Trophoblast cell (in vitro differentiated cells and primary cell): ENCODE data around the gene PCDHGB4.

ENCODE experiments used
- DNase-seq, 2 donors: peaks; one replicate each; pipeline ENCODE4 v3.0.0-alpha.2; 2016
- H2AFZ ChIP-seq: 2 replicates; pipeline ENCODE4 v1.6.1; 2013; ENCODE audit warnings: low read length, moderate library complexity, mild to moderate bottlenecking; ENCODE audit not compliant: insufficient read depth, poor library complexity
- H2AK5ac ChIP-seq: 2 replicates; pipeline ENCODE4 v1.6.1; 2013; ENCODE audit warnings: mild to moderate bottlenecking, low read length
- H2BK120ac ChIP-seq: 2 replicates; pipeline ENCODE4 v1.6.1; 2013; ENCODE audit warnings: low read length, mild to moderate bottlenecking, moderate library complexity; ENCODE audit not compliant: insufficient read depth, poor library complexity
- H2BK12ac ChIP-seq: 2 replicates; pipeline ENCODE4 v1.6.1; 2013; ENCODE audit warnings: mild to moderate bottlenecking, low read length, moderate library complexity
- H2BK5ac ChIP-seq: 2 replicates; pipeline ENCODE4 v1.6.1; 2013; ENCODE audit warnings: low read length, low read depth, moderate library complexity, mild to moderate bottlenecking; ENCODE audit not compliant: poor library complexity
- H3K14ac ChIP-seq: 2 replicates; pipeline ENCODE4 v1.6.1; 2013; ENCODE audit warnings: mild to moderate bottlenecking, low read length
- H3K18ac ChIP-seq: 2 replicates; pipeline ENCODE4 v1.6.1; 2013; ENCODE audit warnings: mild to moderate bottlenecking, low read length
- H3K23ac ChIP-seq: 2 replicates; pipeline ENCODE4 v1.6.1; 2013; ENCODE audit warnings: low read length
- H3K27ac ChIP-seq: 2 replicates; pipeline ENCODE4 v1.5.1; 2013; ENCODE audit warnings: low read depth, mild to moderate bottlenecking, inconsistent platforms, low read length, moderate library complexity
- H3K27me3 ChIP-seq: 2 replicates; pipeline ENCODE4 v1.6.1; 2013; ENCODE audit warnings: inconsistent platforms, mild to moderate bottlenecking, low read length, moderate library complexity; ENCODE audit not compliant: insufficient read depth
- H3K36me3 ChIP-seq, 2 experiments: 1 replicate in 1 of 2; 2 replicates in 1 of 2; pipeline ENCODE4 v1.6.1; 2013; ENCODE audit warnings: low read length in 2 of 2, mild to moderate bottlenecking in 2 of 2, moderate library complexity in 1 of 2; ENCODE audit not compliant: insufficient read depth in 2 of 2, control insufficient read depth in 1 of 2
- H3K4ac ChIP-seq: 2 replicates; pipeline ENCODE4 v1.6.1; 2013; ENCODE audit warnings: low read depth, mild to moderate bottlenecking, low read length, moderate library complexity
- H3K4me1 ChIP-seq, 2 experiments: 1 replicate in 1 of 2; 2 replicates in 1 of 2; pipeline ENCODE4 v1.6.1; 2013; ENCODE audit warnings: low read length in 2 of 2, mild to moderate bottlenecking in 2 of 2, moderate library complexity in 1 of 2; ENCODE audit not compliant: insufficient read depth in 2 of 2, control insufficient read depth in 1 of 2
- H3K4me2 ChIP-seq: 2 replicates; pipeline ENCODE4 v1.6.1; 2013; ENCODE audit warnings: inconsistent platforms, mild to moderate bottlenecking, low read length, moderate library complexity
- H3K4me3 ChIP-seq: 2 replicates; pipeline ENCODE4 v1.5.1; 2013; ENCODE audit warnings: mild to moderate bottlenecking, low read depth, low read length, inconsistent platforms
- H3K79me1 ChIP-seq: one replicate; pipeline ENCODE4 v1.6.1; 2013; ENCODE audit warnings: low read length
- H3K79me2 ChIP-seq: 2 replicates; pipeline ENCODE4 v1.6.1; 2013; ENCODE audit warnings: low read length, mild to moderate bottlenecking; ENCODE audit not compliant: control insufficient read depth, insufficient read depth, poor library complexity
- H3K9ac ChIP-seq: 2 replicates; pipeline ENCODE4 v1.6.1; 2013; ENCODE audit warnings: mild to moderate bottlenecking, low read length
- H3K9me3 ChIP-seq: 2 replicates; pipeline ENCODE4 v1.6.1; 2013; ENCODE audit warnings: low read depth, mild to moderate bottlenecking, control low read depth, inconsistent platforms, low read length; ENCODE audit not compliant: insufficient read depth
- H4K12ac ChIP-seq: 2 replicates; pipeline ENCODE4 v1.6.1; 2013; ENCODE audit warnings: low read depth, mild to moderate bottlenecking, low read length, moderate library complexity
- H4K8ac ChIP-seq: 2 replicates; pipeline ENCODE4 v1.6.1; 2013; ENCODE audit warnings: low read depth, mild to moderate bottlenecking, low read length, moderate library complexity
- H4K91ac ChIP-seq: one replicate; pipeline ENCODE4 v1.6.1; 2013; ENCODE audit warnings: low read depth, mild to moderate bottlenecking, low read length, moderate library complexity
- WGBS: extraction: QIAGEN DNeasy Blood & Tissue Kit; methylation state at CpG from one replicate; pipeline ENCODE4 v1.1.7; 2013; ENCODE audit warnings: missing lambda C conversion rate; ENCODE audit not compliant: insufficient read length, insufficient coverage; ENCODE audit errors: extremely low coverage; 5-methylcytosine and 5-hydroxymethylcytosine counted together

The PCDHGB4 gene

DNA sequence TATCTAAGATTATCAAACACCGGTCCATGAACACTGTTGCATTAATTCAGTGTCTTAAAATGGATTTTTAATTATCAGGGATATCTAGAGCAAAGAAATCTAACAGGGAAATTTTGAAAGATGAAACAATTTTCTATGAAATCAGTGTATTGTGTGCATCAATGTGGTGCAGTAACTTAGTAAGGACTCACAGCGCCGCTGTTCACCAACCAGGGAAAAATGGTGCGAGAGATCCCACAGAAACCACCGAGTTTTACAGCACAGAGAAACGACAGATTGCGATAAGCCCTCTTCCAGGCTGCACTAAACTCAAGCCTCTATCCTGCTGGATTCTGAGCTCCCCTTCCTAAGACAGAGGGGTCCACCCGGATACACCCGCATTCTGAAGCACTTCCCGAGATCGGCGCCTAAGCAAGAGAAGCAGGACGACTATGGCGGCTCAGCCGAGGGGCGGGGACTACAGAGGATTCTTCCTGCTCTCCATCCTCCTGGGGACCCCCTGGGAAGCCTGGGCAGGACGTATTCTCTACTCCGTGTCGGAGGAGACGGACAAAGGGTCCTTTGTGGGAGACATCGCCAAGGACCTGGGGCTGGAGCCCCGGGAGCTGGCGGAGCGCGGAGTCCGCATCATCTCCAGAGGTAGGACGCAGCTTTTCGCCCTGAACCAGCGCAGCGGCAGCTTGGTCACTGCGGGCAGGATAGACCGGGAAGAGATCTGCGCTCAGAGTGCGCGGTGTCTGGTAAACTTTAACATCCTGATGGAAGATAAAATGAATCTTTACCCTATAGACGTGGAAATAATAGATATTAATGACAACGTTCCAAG is 4.8 kb upstream of the PCDHGB4 start, which contains the start of gene PCDHGA7:
TSS of gene PCDHGA7 (plus strand) at position 274 of the 826 bp plus-strand sequence. CDS start at position 432, 158 bp downstream.
- H4K12ac ChIP-seq, result no peak within 1 kb of the TSS
- no peaks in the 10 kb centered on the region for H3K4me1 ChIP-seq
- no peak within 1 kb of the TSS for H4K91ac ChIP-seq
- H3K18ac ChIP-seq, result no peak within 1 kb of the TSS
- no peak within 1 kb of the TSS for H2AK5ac ChIP-seq
- H3K9me3 ChIP-seq, result peaks cover 20% of the 10 kb centered on the region
- no peak within 1 kb of the TSS for H2BK5ac ChIP-seq
- no peak within 1 kb of the TSS for H3K23ac ChIP-seq
- H3K27me3 ChIP-seq, result no peaks in the 10 kb centered on the region
- no peak within 1 kb of the TSS for H3K4me2 ChIP-seq
- no peak within 1 kb of the TSS for H4K8ac ChIP-seq
- no peaks in the 10 kb centered on the region for H3K36me3 ChIP-seq
- H3K4ac ChIP-seq, result no peak within 1 kb of the TSS
- WGBS, result no CpG with 5 or more reads among the region's 37 CpGs
- H2BK120ac ChIP-seq, result no peak within 1 kb of the TSS
- no peak within 1 kb of the TSS for H3K4me3 ChIP-seq
- peak in 1 of 2 donors; percentile 34 for DNase-seq
- no peak within 1 kb of the TSS for H2BK12ac ChIP-seq
- H3K27ac ChIP-seq, result no peak within 1 kb of the TSS
- no peak within 1 kb of the TSS for H3K14ac ChIP-seq
- H3K79me1 ChIP-seq, result no peaks in the 10 kb centered on the region
- H2AFZ ChIP-seq, result no peak within 1 kb of the TSS
- H3K79me2 ChIP-seq, result no peaks in the 10 kb centered on the region
- no peak within 1 kb of the TSS for H3K9ac ChIP-seq

DNA sequence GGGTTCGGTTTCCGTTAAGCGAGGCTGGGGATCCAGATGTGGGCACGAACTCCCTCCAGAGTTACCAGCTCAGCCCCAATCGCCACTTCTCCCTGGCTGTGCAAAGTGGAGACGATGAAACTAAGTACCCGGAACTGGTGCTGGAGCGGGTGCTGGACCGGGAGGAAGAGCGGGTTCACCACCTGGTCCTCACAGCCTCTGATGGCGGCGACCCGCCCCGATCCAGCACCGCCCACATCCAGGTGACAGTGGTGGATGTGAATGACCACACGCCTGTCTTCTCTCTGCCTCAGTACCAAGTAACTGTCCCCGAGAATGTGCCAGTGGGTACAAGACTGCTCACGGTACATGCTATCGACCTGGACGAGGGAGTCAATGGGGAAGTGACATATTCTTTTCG is 4.2 kb upstream of the PCDHGB4 start:
- Histone ChIP-seq H2BK12ac (no peak overlapping the region), H3K4me3 (no peak overlapping the region), H3K14ac (no peak overlapping the region), H4K8ac (no peak overlapping the region), H4K12ac (no peak overlapping the region), H3K23ac (no peak overlapping the region), H3K18ac (no peak overlapping the region), H3K4ac (no peak overlapping the region), H2BK120ac (no peak overlapping the region), H4K91ac (no peak overlapping the region), H3K27me3 (no peaks in the 10 kb centered on the region), H2BK5ac (no peak overlapping the region), H3K9ac (no peak overlapping the region), H3K4me1 (no peaks in the 10 kb centered on the region), H2AK5ac (no peak overlapping the region), H3K27ac (no peak overlapping the region), H3K79me1 (no peaks in the 10 kb centered on the region), H2AFZ (no peak overlapping the region), H3K4me2 (no peak overlapping the region), H3K79me2 (no peaks in the 10 kb centered on the region), H3K9me3 (peaks cover 23% of the 10 kb centered on the region), H3K36me3 (peaks cover 0 to under 1% of the 10 kb centered on the region in 2 experiments)
- no peak for DNase-seq
- WGBS, result no CpG with 5 or more reads among the region's 21 CpGs

DNA sequence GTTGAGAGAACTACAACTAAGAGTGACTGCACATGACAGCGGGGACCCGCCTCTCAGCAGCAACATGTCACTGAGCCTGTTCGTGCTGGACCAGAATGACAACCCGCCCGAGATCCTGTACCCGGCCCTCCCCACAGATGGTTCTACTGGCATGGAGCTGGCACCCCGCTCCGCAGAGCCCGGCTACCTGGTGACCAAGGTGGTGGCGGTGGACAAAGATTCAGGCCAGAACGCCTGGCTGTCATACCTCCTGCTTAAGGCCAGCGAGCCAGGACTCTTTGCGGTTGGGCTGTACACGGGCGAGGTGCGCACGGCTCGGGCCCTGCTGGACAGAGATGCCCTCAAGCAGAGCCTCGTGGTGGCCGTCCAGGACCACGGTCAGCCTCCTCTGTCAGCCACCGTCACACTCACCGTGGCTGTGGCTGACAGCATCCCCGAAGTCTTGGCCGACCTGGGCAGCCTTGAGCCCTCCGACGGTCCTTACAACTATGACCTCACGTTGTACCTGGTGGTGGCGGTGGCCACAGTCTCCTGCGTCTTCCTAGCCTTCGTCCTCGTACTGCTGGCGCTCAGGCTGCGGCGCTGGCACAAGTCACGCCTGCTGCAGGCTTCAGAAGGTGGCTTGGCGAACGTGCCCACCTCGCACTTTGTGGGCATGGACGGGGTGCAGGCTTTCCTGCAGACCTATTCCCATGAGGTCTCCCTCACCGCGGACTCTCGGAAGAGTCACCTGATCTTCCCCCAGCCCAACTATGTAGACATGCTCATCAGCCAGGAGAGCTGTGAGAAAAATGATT is 2.8 kb upstream of the PCDHGB4 start:
- Histone ChIP-seq H3K79me2 (no peaks in the 10 kb centered on the region), H4K91ac (no peak overlapping the region)
- WGBS, result no CpG with 5 or more reads among the region's 43 CpGs

DNA sequence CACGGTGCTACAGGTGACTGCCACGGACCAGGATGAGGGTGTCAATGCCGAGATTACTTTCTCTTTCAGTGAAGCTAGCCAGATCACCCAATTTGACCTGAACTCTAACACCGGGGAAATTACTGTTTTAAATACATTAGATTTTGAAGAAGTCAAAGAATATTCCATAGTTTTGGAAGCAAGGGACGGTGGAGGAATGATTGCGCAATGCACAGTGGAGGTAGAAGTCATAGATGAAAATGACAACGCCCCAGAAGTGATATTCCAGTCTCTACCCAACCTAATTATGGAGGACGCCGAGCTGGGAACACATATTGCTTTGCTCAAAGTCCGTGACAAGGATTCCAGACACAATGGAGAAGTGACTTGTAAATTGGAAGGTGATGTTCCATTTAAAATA is 1.2 kb downstream of the PCDHGB4 start:
- H3K9ac ChIP-seq, result no peak overlapping the region
- no peak overlapping the region for H3K18ac ChIP-seq
- H3K36me3 ChIP-seq, result peaks cover 16 to 20% of the 10 kb centered on the region in 2 experiments
- H3K14ac ChIP-seq, result no peak overlapping the region
- H2AFZ ChIP-seq, result no peak overlapping the region
- no peaks in the 10 kb centered on the region for H3K79me1 ChIP-seq
- H3K4me2 ChIP-seq, result no peak overlapping the region
- no peak overlapping the region for H4K8ac ChIP-seq
- no peak for DNase-seq
- peak overlapping the region; percentile 48 for H3K4me3 ChIP-seq
- no peak overlapping the region for H2BK5ac ChIP-seq
- H3K4me1 ChIP-seq, result no peaks in the 10 kb centered on the region
- H3K9me3 ChIP-seq, result peaks cover 38% of the 10 kb centered on the region
- no peak overlapping the region for H3K4ac ChIP-seq
- H2BK120ac ChIP-seq, result no peak overlapping the region
- H2AK5ac ChIP-seq, result no peak overlapping the region
- H3K27ac ChIP-seq, result no peak overlapping the region
- no peaks in the 10 kb centered on the region for H3K27me3 ChIP-seq
- H4K12ac ChIP-seq, result no peak overlapping the region
- H3K79me2 ChIP-seq, result no peaks in the 10 kb centered on the region
- H2BK12ac ChIP-seq, result no peak overlapping the region
- H3K23ac ChIP-seq, result no peak overlapping the region
- WGBS, result no CpG with 5 or more reads among the region's 10 CpGs
- H4K91ac ChIP-seq, result no peak overlapping the region

More for the DNA sequence above, 2.8 kb upstream of the PCDHGB4 start:
- Histone ChIP-seq H3K9ac (no peak overlapping the region), H3K27me3 (no peaks in the 10 kb centered on the region), H2AFZ (no peak overlapping the region), H3K9me3 (peaks cover 34% of the 10 kb centered on the region), H2BK5ac (no peak overlapping the region), H3K4ac (no peak overlapping the region), H2BK12ac (no peak overlapping the region), H3K4me1 (no peaks in the 10 kb centered on the region), H3K4me2 (no peak overlapping the region), H3K14ac (no peak overlapping the region), H3K18ac (no peak overlapping the region), H3K27ac (no peak overlapping the region), H2BK120ac (no peak overlapping the region), H3K4me3 (no peak overlapping the region), H4K12ac (no peak overlapping the region), H3K36me3 (peaks cover 6 to 9% of the 10 kb centered on the region in 2 experiments), H4K8ac (no peak overlapping the region), H3K23ac (no peak overlapping the region), H3K79me1 (no peaks in the 10 kb centered on the region), H2AK5ac (no peak overlapping the region)
- DNase-seq, result no peak
